K562 (cell line): Measurements from ENCODE around the gene PLCB3. TPM values are rescaled to one million over a fixed set of nuclear protein-coding genes. Genes with fewer than 3 reads are reported as not detected.

Source experiments
- FOXK1 ChIP-seq: sonication (generic); formaldehyde crosslinking; IDR thresholded peaks from 2 replicates; pipeline ENCODE4 v1.8.0; 2022; ENCODE audit warnings: missing genetic modification reagents, mild to moderate bottlenecking, borderline replicate concordance
- HNRNPH1 ChIP-seq: fragments of 200-400 bp; formaldehyde crosslinking; optimal IDR thresholded peaks from 2 replicates; pipeline ENCODE3; 2017; ENCODE audit warnings: low read depth, mild to moderate bottlenecking, low read length, moderate library complexity
- NUFIP1 ChIP-seq: fragments of 450-650 bp; IDR thresholded peaks from 2 replicates; pipeline ENCODE4 v1.6.1; 2018; ENCODE audit not compliant: partially characterized antibody
- PHF8 ChIP-seq: fragments of 200-600 bp; sonication (generic); IDR thresholded peaks from 2 replicates; pipeline ENCODE4 v1.6.1; 2012; ENCODE audit warnings: mixed run types, mild to moderate bottlenecking, inconsistent platforms, low read length, moderate library complexity, borderline replicate concordance
- POLR2A ChIP-seq: fragments of 450-650 bp; conservative IDR thresholded peaks from 2 replicates; pipeline ENCODE4 v1.6.1; 2016
- RAD51 ChIP-seq: fragments of 450-650 bp; IDR thresholded peaks from 2 replicates; pipeline ENCODE4 v1.7.1; 2016; ENCODE audit warnings: low read depth, mild to moderate bottlenecking, borderline replicate concordance
- RBM14 ChIP-seq: fragments of 200-400 bp; formaldehyde crosslinking; IDR thresholded peaks from 2 replicates; pipeline ENCODE4 v1.6.1; 2018; ENCODE audit warnings: low read depth, mild to moderate bottlenecking, low read length, moderate library complexity, borderline replicate concordance; ENCODE audit not compliant: insufficient read depth
- RBM34 ChIP-seq: fragments of 200-400 bp; formaldehyde crosslinking; IDR thresholded peaks from 2 replicates; pipeline ENCODE4 v1.6.1; 2018; ENCODE audit warnings: low read length, borderline replicate concordance; ENCODE audit not compliant: insufficient read depth
- SIRT6 ChIP-seq: IDR thresholded peaks from one replicate; pipeline ENCODE4 v1.6.1; 2012; ENCODE audit warnings: low read depth, mild to moderate bottlenecking, control low read depth, inconsistent platforms, low read length, moderate library complexity
- SLC30A9 ChIP-seq: fragments of 250-450 bp; sonication (Bioruptor Pico); IDR thresholded peaks from 2 replicates; pipeline ENCODE4 v1.8.0; 2022; ENCODE audit warnings: mild to moderate bottlenecking, moderate library complexity
- SMARCA4 ChIP-seq: fragments of 450-650 bp; IDR thresholded peaks from 2 replicates; pipeline ENCODE4 v1.6.1; 2016
- SRSF3 ChIP-seq: fragments of 200-400 bp; formaldehyde crosslinking; IDR thresholded peaks from 2 replicates; pipeline ENCODE4 v1.6.1; 2016; ENCODE audit warnings: mild to moderate bottlenecking, low read length, moderate library complexity; ENCODE audit not compliant: insufficient read depth
- YY1 ChIP-seq, 3 experiments: IDR thresholded peaks; 2 replicates each; pipeline ENCODE4 v1.6.1; 2011; ENCODE audit warnings: low read length in 2 of 3, mild to moderate bottlenecking in 2 of 3, moderate library complexity in 2 of 3, borderline replicate concordance in 1 of 3, control low read depth in 1 of 3, low read depth in 1 of 3; ENCODE audit not compliant: insufficient read depth in 3 of 3, insufficient replicate concordance in 2 of 3, control insufficient read depth in 1 of 3, insufficient read length in 1 of 3; ENCODE audit errors: extremely low read depth in 1 of 3
- ZFPM2 ChIP-seq: fragments of 250-450 bp; sonication (Bioruptor Pico); IDR thresholded peaks from 2 replicates; pipeline ENCODE4 v1.5.1; 2022; ENCODE audit warnings: mild to moderate bottlenecking
- ZNF436 ChIP-seq: fragments of 250-450, 450-650 bp; sonication (Bioruptor Pico); formaldehyde crosslinking; IDR thresholded peaks from 2 replicates; pipeline ENCODE4 v1.7.0; 2020; ENCODE audit warnings: mild to moderate bottlenecking
- ZNF696 ChIP-seq: fragments of 250-450 bp; sonication (Bioruptor Pico); conservative IDR thresholded peaks from 2 replicates; pipeline ENCODE4 v1.4.0; 2020; ENCODE audit warnings: mild to moderate bottlenecking, moderate library complexity
- polyA plus RNA-seq, 8 experiments: library from polyadenylated mRNA; depleted of rRNA in 4 of 8; stranded (reverse) in 5 of 8; unstranded in 3 of 8; fragments of >200 nt; fragmentation: Nextera tagmentation in 2 of 8; fragmentation: Illumina TruSeq in 1 of 8; extraction: Ambion mirVana in 2 of 8; extraction: Trizol in 1 of 8; gene quantifications; 2 replicates each; pipeline versions ENCODE4 v1.2.1 to v1.2.3, GENCODE V29; 2011 to 2014; ENCODE audit warnings: inconsistent platforms in 1 of 8, missing spikeins in 1 of 8
- total RNA-seq, 7 experiments: library from RNA; depleted of rRNA in 6 of 7; stranded (reverse); fragments of >200 nt in 6 of 7; fragmentation: Illumina TruSeq in 2 of 7; extraction: Trizol in 2 of 7; gene quantifications; 2 replicates each; pipeline versions ENCODE4 v1.2.1 to v1.2.3, GENCODE V29; 2011 to 2021; ENCODE audit warnings: low replicate concordance in 1 of 7
- TF ChIP-seq, protein P1 (sequence below): fragments of 450-650 bp; IDR thresholded peaks from one replicate; pipeline ENCODE4 v1.6.1; 2018; ENCODE audit warnings: mild to moderate bottlenecking, moderate library complexity; ENCODE audit not compliant: partially characterized antibody
- TF ChIP-seq, protein P2 (sequence below): fragments of 250-450 bp; sonication (Bioruptor Pico); IDR thresholded peaks from 2 replicates; pipeline ENCODE4 v1.4.0; 2020; ENCODE audit warnings: mild to moderate bottlenecking, moderate library complexity
- TF ChIP-seq, protein P3 (sequence below): conservative IDR thresholded peaks from 2 replicates; pipeline ENCODE4 v1.6.1; 2011; ENCODE audit warnings: low read depth, mild to moderate bottlenecking, low read length; ENCODE audit not compliant: control insufficient read depth
- TF ChIP-seq, protein P4 (sequence below), 2 experiments: fragments of 450-650 bp in 1 of 2; sonication (generic) in 1 of 2; formaldehyde crosslinking; conservative IDR thresholded peaks; 2 replicates each; pipeline versions ENCODE4 v1.4.0 to v1.8.1; 2020 to 2022; ENCODE audit warnings: mild to moderate bottlenecking in 1 of 2, missing genetic modification reagents in 1 of 2

The PLCB3 gene
- total and polyA plus RNA-seq, 9 of the 15 experiments (the other 6 are each of a cell fraction or from before 2014, with no cell fraction given), result 0.31 to 44.8 (median 14.6) TPM

DNA sequence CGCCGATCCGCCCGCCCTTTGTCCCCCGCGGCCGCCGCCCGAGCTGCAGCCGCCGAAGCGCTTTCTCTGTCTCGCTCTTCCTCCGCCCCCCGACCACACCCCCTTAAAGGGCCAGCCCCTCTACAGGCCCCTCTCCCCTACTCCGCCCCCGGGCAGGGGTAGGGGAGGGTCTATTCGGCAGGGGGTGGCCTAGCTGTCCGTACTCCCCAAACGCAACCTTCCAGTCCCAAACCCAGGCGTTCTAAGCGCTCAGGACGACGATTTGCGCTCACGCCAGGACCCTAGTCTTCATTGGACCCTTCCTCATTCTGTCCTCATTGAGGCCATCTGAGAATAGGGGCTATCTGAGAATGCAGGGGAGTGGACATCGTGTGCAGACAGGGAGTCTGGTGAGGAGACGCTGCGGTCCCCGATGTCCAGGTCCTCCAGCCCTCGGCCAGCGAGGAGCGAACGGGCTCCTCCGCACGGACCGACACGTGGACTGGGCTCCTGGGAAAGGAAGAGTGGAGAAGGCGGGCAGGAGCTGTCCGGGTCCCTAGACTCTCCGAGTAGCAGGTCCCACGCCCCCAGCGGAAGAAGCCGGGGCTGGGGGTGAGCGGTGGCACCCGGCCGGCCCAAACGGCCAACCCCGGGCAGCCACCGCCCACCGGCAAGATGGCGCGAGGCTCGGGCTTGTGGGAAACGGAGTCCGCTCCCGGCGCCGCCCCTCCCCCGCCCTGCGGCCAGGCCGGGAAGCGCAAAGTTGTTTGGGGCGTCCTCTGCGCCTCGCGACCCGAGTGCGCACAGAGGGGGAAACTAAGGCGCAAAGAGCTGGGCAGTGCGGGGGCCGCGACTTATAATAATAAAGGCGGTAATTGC, 4.2 kb upstream of the PLCB3 start, which contains the start of gene PPP1R14B (continued):
- TF ChIP-seq, protein P1, sequence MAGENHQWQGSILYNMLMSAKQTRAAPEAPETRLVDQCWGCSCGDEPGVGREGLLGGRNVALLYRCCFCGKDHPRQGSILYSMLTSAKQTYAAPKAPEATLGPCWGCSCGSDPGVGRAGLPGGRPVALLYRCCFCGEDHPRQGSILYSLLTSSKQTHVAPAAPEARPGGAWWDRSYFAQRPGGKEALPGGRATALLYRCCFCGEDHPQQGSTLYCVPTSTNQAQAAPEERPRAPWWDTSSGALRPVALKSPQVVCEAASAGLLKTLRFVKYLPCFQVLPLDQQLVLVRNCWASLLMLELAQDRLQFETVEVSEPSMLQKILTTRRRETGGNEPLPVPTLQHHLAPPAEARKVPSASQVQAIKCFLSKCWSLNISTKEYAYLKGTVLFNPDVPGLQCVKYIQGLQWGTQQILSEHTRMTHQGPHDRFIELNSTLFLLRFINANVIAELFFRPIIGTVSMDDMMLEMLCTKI, result no peak
- no peak for TF ChIP-seq SLC30A9 (CRISPR knock-in tag)
- TF ChIP-seq RBM34, result no peak
- no peak for TF ChIP-seq SIRT6
- TF ChIP-seq, protein P2, sequence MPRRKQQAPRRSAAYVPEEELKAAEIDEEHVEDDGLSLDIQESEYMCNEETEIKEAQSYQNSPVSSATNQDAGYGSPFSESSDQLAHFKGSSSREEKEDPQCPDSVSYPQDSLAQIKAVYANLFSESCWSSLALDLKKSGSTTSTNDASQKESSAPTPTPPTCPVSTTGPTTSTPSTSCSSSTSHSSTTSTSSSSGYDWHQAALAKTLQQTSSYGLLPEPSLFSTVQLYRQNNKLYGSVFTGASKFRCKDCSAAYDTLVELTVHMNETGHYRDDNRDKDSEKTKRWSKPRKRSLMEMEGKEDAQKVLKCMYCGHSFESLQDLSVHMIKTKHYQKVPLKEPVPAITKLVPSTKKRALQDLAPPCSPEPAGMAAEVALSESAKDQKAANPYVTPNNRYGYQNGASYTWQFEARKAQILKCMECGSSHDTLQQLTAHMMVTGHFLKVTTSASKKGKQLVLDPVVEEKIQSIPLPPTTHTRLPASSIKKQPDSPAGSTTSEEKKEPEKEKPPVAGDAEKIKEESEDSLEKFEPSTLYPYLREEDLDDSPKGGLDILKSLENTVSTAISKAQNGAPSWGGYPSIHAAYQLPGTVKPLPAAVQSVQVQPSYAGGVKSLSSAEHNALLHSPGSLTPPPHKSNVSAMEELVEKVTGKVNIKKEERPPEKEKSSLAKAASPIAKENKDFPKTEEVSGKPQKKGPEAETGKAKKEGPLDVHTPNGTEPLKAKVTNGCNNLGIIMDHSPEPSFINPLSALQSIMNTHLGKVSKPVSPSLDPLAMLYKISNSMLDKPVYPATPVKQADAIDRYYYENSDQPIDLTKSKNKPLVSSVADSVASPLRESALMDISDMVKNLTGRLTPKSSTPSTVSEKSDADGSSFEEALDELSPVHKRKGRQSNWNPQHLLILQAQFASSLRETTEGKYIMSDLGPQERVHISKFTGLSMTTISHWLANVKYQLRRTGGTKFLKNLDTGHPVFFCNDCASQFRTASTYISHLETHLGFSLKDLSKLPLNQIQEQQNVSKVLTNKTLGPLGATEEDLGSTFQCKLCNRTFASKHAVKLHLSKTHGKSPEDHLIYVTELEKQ (CRISPR knock-in tag), result no peak
- TF ChIP-seq, protein P3, sequence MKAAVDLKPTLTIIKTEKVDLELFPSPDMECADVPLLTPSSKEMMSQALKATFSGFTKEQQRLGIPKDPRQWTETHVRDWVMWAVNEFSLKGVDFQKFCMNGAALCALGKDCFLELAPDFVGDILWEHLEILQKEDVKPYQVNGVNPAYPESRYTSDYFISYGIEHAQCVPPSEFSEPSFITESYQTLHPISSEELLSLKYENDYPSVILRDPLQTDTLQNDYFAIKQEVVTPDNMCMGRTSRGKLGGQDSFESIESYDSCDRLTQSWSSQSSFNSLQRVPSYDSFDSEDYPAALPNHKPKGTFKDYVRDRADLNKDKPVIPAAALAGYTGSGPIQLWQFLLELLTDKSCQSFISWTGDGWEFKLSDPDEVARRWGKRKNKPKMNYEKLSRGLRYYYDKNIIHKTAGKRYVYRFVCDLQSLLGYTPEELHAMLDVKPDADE, result peak; percentile 98
- no peak for TF ChIP-seq ZNF696 (CRISPR knock-in tag)
- TF ChIP-seq POLR2A, result peak; percentile 90
- TF ChIP-seq SRSF3, result no peak
- TF ChIP-seq NUFIP1, result no peak
- TF ChIP-seq ZFPM2 (CRISPR knock-in tag), result no peak
- no peak for TF ChIP-seq RAD51
- TF ChIP-seq PHF8, result peak; percentile 56; the same call in 1 of the 2 replicates
- no peak for TF ChIP-seq ZNF436 (CRISPR knock-in tag)
- TF ChIP-seq, protein P4, sequence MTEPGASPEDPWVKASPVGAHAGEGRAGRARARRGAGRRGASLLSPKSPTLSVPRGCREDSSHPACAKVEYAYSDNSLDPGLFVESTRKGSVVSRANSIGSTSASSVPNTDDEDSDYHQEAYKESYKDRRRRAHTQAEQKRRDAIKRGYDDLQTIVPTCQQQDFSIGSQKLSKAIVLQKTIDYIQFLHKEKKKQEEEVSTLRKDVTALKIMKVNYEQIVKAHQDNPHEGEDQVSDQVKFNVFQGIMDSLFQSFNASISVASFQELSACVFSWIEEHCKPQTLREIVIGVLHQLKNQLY (CRISPR knock-in tag; conservative IDR thresholded peaks at IDR 0.05), result no peak
- peak; percentile 90 to 99 (median 99) for TF ChIP-seq YY1 (IDR thresholded peaks at IDR 0.05; ENCODE audit: borderline replicate concordance in 1 of 3, control insufficient read depth in 1 of 3, extremely low read depth in 1 of 3, insufficient read depth in 3 of 3, insufficient read length in 1 of 3, insufficient replicate concordance in 2 of 3, low read depth in 1 of 3, low read length in 2 of 3)
- TF ChIP-seq HNRNPH1, result no peak
- TF ChIP-seq FOXK1 (CRISPR knock-in tag), result peak; percentile 72; the same call in 1 of the 2 replicates
- no peak for TF ChIP-seq SMARCA4
- TF ChIP-seq RBM14, result no peak
